Measurements from ENCODE around the gene TNFRSF1A.

Gene TNFRSF1A

GRCh38 chr12:6374028-6374785 lies 32.3 kb upstream of the TNFRSF1A start:
- DNase-seq: no peak

GRCh38 chr12:6373022-6373787 lies 31.3 kb upstream of the TNFRSF1A start:
- DNase-seq: no peak

- no peak for DNase-seq
Observed at GRCh38 chr12:6372403-6373003, 30.6 kb upstream of the TNFRSF1A start.

GRCh38 chr12:6370994-6371754 lies 29.3 kb upstream of the TNFRSF1A start:
- no peak for DNase-seq

GRCh38 chr12:6370576-6370935 lies 28.7 kb upstream of the TNFRSF1A start:
- DNase-seq: no peak

- DNase-seq: no peak
Observed at GRCh38 chr12:6369916-6370575, 28.2 kb upstream of the TNFRSF1A start.

- DNase-seq: no peak
Observed at GRCh38 chr12:6368906-6369525, 27.1 kb upstream of the TNFRSF1A start.

GRCh38 chr12:6367969-6368892 lies 26.4 kb upstream of the TNFRSF1A start:
- DNase-seq: no peak

- DNase-seq: peak; percentile 35
Observed at GRCh38 chr12:6367065-6367968, 25.4 kb upstream of the TNFRSF1A start.

GRCh38 chr12:6364044-6364374 lies 22.1 kb upstream of the TNFRSF1A start:
- DNase-seq: no peak

GRCh38 chr12:6363330-6364043 lies 21.6 kb upstream of the TNFRSF1A start:
- peak; percentile 59 for DNase-seq

- no peak for DNase-seq
Observed at GRCh38 chr12:6363010-6363329, 21.1 kb upstream of the TNFRSF1A start.

GRCh38 chr12:6362403-6362802 lies 20.5 kb upstream of the TNFRSF1A start:
- no peak for DNase-seq

- DNase-seq: no peak
Observed at GRCh38 chr12:6361834-6362233, 20.0 kb upstream of the TNFRSF1A start.

- no peak for DNase-seq
Observed at GRCh38 chr12:6360578-6361490, 19.0 kb upstream of the TNFRSF1A start.

GRCh38 chr12:6360080-6360571 lies 18.2 kb upstream of the TNFRSF1A start:
- DNase-seq: no peak

- no peak for DNase-seq
Observed at GRCh38 chr12:6358881-6359280, 17.0 kb upstream of the TNFRSF1A start.

GRCh38 chr12:6356374-6356820 lies 14.5 kb upstream of the TNFRSF1A start:
- no peak for DNase-seq
